Right atrium auricular region (tissue), 2 donors: ENCODE data around the gene NME7. TPM values are rescaled to one million over a fixed set of nuclear protein-coding genes. Genes with fewer than 3 reads are reported as not detected.

Experiments
- DNase-seq: peaks from one replicate; pipeline ENCODE4 v3.0.0-alpha.2; 2019; ENCODE audit warnings: low spot score
- H3K27ac ChIP-seq, 2 donors: fragments of 200-600 bp; sonication (generic); 1 replicate in 1 of 2; 2 replicates in 1 of 2; pipeline ENCODE4 v1.5.1; 2016 to 2019
- H3K27me3 ChIP-seq, 2 donors: fragments of 200-600 bp; sonication (generic); one replicate each; pipeline versions ENCODE4 v1.5.1 to v1.6.0; 2017 to 2019
- H3K36me3 ChIP-seq: fragments of 200-600 bp; sonication (generic); one replicate; pipeline ENCODE4 v1.5.1; 2016
- H3K4me1 ChIP-seq, 2 donors: fragments of 200-600 bp; sonication (generic); one replicate each; pipeline versions ENCODE4 v1.5.1 to v1.6.0; 2017 to 2019
- H3K4me3 ChIP-seq, 2 donors: fragments of 200-600 bp; sonication (generic); 1 replicate in 1 of 2; 2 replicates in 1 of 2; pipeline ENCODE4 v1.5.1; 2017 to 2019; ENCODE audit warnings: mild to moderate bottlenecking in 1 of 2, moderate library complexity in 1 of 2
- H3K9me3 ChIP-seq, 2 donors: fragments of 200-600 bp; sonication (generic); one replicate each; pipeline ENCODE4 v1.5.1; 2019
- CTCF ChIP-seq, 2 donors: fragments of 200-600 bp; sonication (generic); IDR thresholded peaks; one replicate each; pipeline ENCODE4 v1.5.1; 2019; ENCODE audit warnings: antibody characterized with exemption in 2 of 2
- total RNA-seq, 2 donors: library from RNA; depleted of rRNA; stranded (reverse); fragments of >200 nt; gene quantifications; one replicate each; pipeline ENCODE4 v1.1.0, GENCODE V29; 2016

Gene NME7
- total RNA-seq, 2 donors from 2014 or later, result 9.1 to 10.4 TPM

DNA sequence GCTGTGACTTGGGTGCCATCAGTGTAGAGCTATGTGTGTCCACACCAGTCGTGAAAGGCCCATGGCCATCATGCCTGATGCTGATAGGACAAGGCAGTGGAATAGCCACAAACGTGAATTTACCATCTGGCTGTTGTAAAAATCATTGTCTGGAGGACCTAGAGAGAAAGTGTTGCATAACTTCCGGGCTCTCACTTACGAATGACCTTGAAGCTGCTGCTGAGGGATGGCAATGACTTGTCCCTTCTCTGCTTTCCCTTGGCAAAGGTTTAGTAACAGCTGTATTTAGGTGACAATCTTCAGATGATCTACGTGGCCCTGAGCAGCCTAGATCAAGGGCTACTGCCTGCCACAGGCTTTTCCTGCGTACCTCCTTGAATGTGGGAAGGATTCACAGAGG, 255.4 kb downstream of the NME7 start:
- Histone ChIP-seq H3K9me3 (no peaks in the 10 kb centered on the region), H3K36me3 (peaks cover 43% of the 10 kb centered on the region), H3K27me3 (no peaks in the 10 kb centered on the region), H3K4me3 (no peak overlapping the region), H3K27ac (peak overlapping the region; percentile 53 to 96), H3K4me1 (peaks cover 0 to 80% of the 10 kb centered on the region in 2 donors)
- no peak for DNase-seq
- TF ChIP-seq CTCF (IDR thresholded peaks at IDR 0.05), result no peak

GRCh38 chr1:169111472-169111871, 256.1 kb downstream of the NME7 start:
- no peak overlapping the region for H3K4me3 ChIP-seq
- H3K27me3 ChIP-seq, result no peaks in the 10 kb centered on the region
- H3K4me1 ChIP-seq, result peaks cover 0 to 72% of the 10 kb centered on the region in 2 donors
- H3K36me3 ChIP-seq, result peaks cover 37% of the 10 kb centered on the region
- no peaks in the 10 kb centered on the region for H3K9me3 ChIP-seq
- DNase-seq, result no peak
- peak in 1 of 2 donors; percentile 13 for TF ChIP-seq CTCF (IDR thresholded peaks at IDR 0.05)
- H3K27ac ChIP-seq, result peak overlapping the region; percentile 53 to 96

- H3K27ac ChIP-seq, result peak overlapping the region; percentile 93 to 96
- peaks cover 0 to 66% of the 10 kb centered on the region in 2 donors for H3K4me1 ChIP-seq
- H3K27me3 ChIP-seq, result no peaks in the 10 kb centered on the region
- no peaks in the 10 kb centered on the region for H3K9me3 ChIP-seq
- H3K4me3 ChIP-seq, result peak overlapping the region in 1 of 2 donors; percentile 73
- TF ChIP-seq CTCF (IDR thresholded peaks at IDR 0.05), result no peak
- peaks cover 33% of the 10 kb centered on the region for H3K36me3 ChIP-seq
- no peak for DNase-seq
Measured at GRCh38 chr1:169110689-169111447, 256.7 kb downstream of the NME7 start.

GRCh38 chr1:169110236-169110635, 257.4 kb downstream of the NME7 start:
- Histone ChIP-seq H3K36me3 (peaks cover 28% of the 10 kb centered on the region), H3K9me3 (no peaks in the 10 kb centered on the region), H3K4me3 (peak overlapping the region; percentile 73 to 83), H3K27ac (peak overlapping the region; percentile 93 to 96), H3K4me1 (peaks cover 0 to 66% of the 10 kb centered on the region in 2 donors), H3K27me3 (no peaks in the 10 kb centered on the region)
- DNase-seq, result no peak
- no peak for TF ChIP-seq CTCF (IDR thresholded peaks at IDR 0.05)

DNA sequence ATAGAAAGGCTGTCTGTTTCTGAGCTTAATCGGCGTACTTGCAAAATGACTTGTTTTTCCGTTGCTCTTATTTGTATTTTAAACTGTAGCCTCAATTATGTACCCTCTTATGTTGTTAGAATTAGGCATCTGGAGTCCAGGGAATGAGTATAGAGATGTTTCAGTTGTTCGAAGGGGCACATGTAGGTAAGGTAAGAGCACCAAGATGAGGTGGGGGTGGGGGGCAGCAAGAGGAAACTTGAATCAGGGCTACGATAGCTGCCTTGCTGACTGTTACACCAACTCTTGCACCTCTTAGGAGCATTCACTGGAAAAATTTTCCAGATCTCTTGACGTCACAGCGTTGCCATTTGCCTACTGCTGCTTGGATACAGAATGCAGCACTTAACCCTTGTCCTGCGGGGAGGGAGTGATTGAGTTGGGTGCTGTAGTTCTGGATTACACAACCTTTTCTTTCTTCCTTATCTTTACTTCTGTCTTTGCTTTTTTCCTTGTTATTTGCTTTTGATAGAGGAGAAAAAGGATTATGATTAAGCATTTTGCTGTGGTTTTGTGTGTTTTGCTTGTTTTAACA, 257.9 kb downstream of the NME7 start:
- peak overlapping the region; percentile 73 to 83 for H3K4me3 ChIP-seq
- H3K36me3 ChIP-seq, result peaks cover 27% of the 10 kb centered on the region
- TF ChIP-seq CTCF (IDR thresholded peaks at IDR 0.05), result no peak
- DNase-seq, result peak; percentile 87
- peaks cover 0 to 68% of the 10 kb centered on the region in 2 donors for H3K4me1 ChIP-seq
- H3K9me3 ChIP-seq, result no peaks in the 10 kb centered on the region
- no peaks in the 10 kb centered on the region for H3K27me3 ChIP-seq
- H3K27ac ChIP-seq, result peak overlapping the region; percentile 93 to 96
